Activated CD8-positive, alpha-beta T cell treated with anti-CD3 and anti-CD28 coated beads for 36 hours (primary cell): ENCODE data around the gene PRPH2. TPM values are rescaled to one million over a fixed set of nuclear protein-coding genes. Genes with fewer than 3 reads are reported as not detected.

ENCODE experiments used
- ATAC-seq: fragments of 200-7000 bp; cut with Tn5 transposase; one replicate; pipeline ENCODE4 v1.10.0; 2021; ENCODE audit warnings: mild to moderate bottlenecking, moderate library complexity
- CTCF ChIA-PET: fragments of 350-600 bp; sonication (Branson Sonifier 250); formaldehyde crosslinking; loops from one replicate; lab custom pipeline; 2021; ENCODE audit warnings: antibody characterized with exemption; lab: Charles Lee
- POLR2A ChIA-PET: fragments of 350-600 bp; sonication (Branson Sonifier 250); formaldehyde crosslinking; loops from one replicate; lab custom pipeline; 2021; ENCODE audit warnings: antibody characterized with exemption; lab: Charles Lee
- DNase-seq: peaks from one replicate; pipeline ENCODE4 v3.0.0-alpha.2; 2020
- H3K27ac Mint-ChIP-seq: one replicate; pipeline ENCODE4 v1.8.0; 2021; ENCODE audit warnings: mild to moderate bottlenecking, mixed read lengths
- H3K27me3 Mint-ChIP-seq: one replicate; pipeline ENCODE4 v1.8.0; 2021; ENCODE audit warnings: mixed read lengths
- H3K36me3 Mint-ChIP-seq: one replicate; pipeline ENCODE4 v1.8.0; 2021; ENCODE audit warnings: low read depth, mixed read lengths
- H3K4me1 Mint-ChIP-seq: one replicate; pipeline ENCODE4 v1.8.0; 2021; ENCODE audit warnings: low read depth, mixed read lengths
- H3K4me3 Mint-ChIP-seq: one replicate; pipeline ENCODE4 v1.8.0; 2021; ENCODE audit warnings: mild to moderate bottlenecking, moderate library complexity, mixed read lengths
- H3K9me3 Mint-ChIP-seq: one replicate; pipeline ENCODE4 v1.8.0; 2021; ENCODE audit warnings: mixed read lengths
- intact Hi-C: fragments of 100-400 bp; cut with micrococcal nuclease; formaldehyde crosslinking; loops from one replicate; pipeline ENCODE4 v1.10.0; 2022
- total RNA-seq, 2 experiments: library from RNA; stranded (reverse); gene quantifications; one replicate each; pipeline ENCODE4 v1.2.3, GENCODE V29; 2021
- TF ChIP-seq, protein P1 (sequence below): fragments of 200-600 bp; IDR thresholded peaks from one replicate; pipeline ENCODE4 v1.8.0; 2022; ENCODE audit warnings: antibody characterized with exemption, mild to moderate bottlenecking

The PRPH2 gene
- total RNA-seq, 2 experiments from 2014 or later = not detected

DNA sequence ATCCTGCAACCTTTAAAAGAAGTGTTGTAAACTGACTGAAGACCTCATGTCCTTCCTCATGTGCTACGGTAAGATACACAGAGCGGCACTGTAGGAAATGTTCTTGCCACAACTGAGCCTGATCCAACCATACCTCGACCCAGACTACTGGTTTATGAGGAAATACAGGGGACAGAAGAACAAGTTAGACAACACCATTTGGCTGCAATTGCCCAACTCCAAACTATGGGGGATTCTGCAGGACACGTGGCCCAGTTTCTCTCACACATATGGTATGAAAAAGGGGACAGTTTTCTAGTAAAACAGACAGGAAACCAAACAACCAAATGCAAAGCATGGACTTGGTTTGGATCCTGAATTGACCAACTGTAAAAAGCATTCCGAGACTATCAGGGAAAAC lies 10.5 kb downstream of the PRPH2 start:
- POLR2A ChIA-PET = no interaction called here
- CTCF ChIA-PET = no interaction called here
- ATAC-seq (no peak), DNase-seq (no peak)
- Mint-ChIP-seq H3K9me3 (peaks cover 8% of the 10 kb centered on the region), H3K27ac (no peak overlapping the region), H3K36me3 (no peaks in the 10 kb centered on the region), H3K4me3 (no peak overlapping the region), H3K4me1 (peaks cover 3% of the 10 kb centered on the region), H3K27me3 (no peaks in the 10 kb centered on the region)
- TF ChIP-seq, protein P1, sequence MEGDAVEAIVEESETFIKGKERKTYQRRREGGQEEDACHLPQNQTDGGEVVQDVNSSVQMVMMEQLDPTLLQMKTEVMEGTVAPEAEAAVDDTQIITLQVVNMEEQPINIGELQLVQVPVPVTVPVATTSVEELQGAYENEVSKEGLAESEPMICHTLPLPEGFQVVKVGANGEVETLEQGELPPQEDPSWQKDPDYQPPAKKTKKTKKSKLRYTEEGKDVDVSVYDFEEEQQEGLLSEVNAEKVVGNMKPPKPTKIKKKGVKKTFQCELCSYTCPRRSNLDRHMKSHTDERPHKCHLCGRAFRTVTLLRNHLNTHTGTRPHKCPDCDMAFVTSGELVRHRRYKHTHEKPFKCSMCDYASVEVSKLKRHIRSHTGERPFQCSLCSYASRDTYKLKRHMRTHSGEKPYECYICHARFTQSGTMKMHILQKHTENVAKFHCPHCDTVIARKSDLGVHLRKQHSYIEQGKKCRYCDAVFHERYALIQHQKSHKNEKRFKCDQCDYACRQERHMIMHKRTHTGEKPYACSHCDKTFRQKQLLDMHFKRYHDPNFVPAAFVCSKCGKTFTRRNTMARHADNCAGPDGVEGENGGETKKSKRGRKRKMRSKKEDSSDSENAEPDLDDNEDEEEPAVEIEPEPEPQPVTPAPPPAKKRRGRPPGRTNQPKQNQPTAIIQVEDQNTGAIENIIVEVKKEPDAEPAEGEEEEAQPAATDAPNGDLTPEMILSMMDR = no peak
- intact Hi-C loops = no loop called here

DNA sequence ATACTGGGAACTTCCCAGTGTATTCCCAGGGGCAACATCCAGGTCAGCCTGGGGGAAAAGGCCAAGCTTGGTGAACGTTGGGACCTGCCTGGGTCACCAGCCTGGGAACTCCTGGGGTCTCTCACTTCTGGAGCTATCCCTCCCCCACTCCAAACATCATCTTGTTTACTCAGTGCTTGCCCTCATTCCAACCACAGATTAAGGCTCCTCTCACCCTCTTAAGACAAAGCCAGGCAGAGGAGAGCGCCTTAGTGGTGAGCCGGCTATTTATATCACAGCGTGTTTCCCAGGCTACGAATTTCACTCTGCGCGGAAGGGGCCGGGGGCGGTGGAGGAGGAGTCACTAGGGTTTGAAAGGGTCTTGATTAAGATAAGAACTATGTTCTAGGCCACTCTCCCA lies 12.1 kb downstream of the PRPH2 start:
- intact Hi-C loops = no loop called here
- DNase-seq (peak; percentile 16), ATAC-seq (no peak)
- Mint-ChIP-seq H3K36me3 (no peaks in the 10 kb centered on the region), H3K4me3 (no peak overlapping the region), H3K27ac (no peak overlapping the region), H3K9me3 (peaks cover 8% of the 10 kb centered on the region), H3K4me1 (peaks cover 3% of the 10 kb centered on the region), H3K27me3 (no peaks in the 10 kb centered on the region)
- POLR2A ChIA-PET = no interaction called here
- TF ChIP-seq, protein P1 = no peak
- CTCF ChIA-PET = no interaction called here

DNA sequence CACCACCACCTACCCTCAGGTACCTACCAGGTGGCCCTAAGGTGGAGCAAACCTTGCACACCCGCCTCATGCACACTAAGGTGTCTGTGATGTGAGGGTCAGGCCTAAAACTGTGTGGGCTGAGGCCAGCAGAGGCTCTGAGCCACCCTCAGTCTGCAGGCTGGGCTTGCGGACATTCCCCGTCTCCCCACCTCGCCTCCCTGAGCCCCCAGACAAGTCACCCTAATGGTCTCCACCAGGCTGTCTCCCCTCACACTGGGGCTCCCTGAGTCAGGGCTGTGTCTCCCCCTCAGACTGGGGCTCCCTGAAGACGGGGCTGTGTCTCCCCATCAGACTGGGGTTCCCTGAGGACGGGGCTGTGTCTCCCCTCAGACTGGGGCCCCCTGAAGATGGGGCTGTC lies 12.5 kb downstream of the PRPH2 start:
- ATAC-seq = no peak
- Mint-ChIP-seq H3K36me3 (no peaks in the 10 kb centered on the region), H3K4me1 (peaks cover 3% of the 10 kb centered on the region), H3K4me3 (no peak overlapping the region), H3K9me3 (peaks cover 8% of the 10 kb centered on the region), H3K27me3 (no peaks in the 10 kb centered on the region), H3K27ac (no peak overlapping the region)
- intact Hi-C loops = no loop called here
- ChIA-PET POLR2A (interaction anchor here (1.3 kb wide), 1 partner anchor 13 kb away, joined by 4 read pairs; no protein-coding TSS in a partner anchor), CTCF (no interaction called here)
- TF ChIP-seq, protein P1 = no peak
- DNase-seq = no peak

DNA sequence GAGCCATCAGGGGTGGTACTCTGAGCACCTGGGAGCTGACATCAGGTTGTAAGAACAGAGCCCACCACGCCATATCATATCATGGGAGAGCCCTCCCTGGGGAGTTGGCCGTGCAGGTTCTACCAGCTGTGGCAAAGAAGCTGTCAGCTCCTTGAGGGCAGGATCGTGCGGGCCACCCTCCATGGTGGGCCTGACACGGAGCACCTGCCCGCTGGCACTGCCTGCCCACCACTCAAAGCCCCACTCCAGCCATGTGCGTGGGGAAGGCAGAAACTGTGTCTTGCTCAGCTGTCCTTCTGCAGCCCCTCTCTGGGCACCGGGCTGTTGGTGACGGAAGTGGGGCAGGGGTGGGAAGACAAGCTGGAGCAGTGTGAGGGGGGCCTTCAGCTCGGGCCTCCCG lies 14.3 kb downstream of the PRPH2 start:
- peaks cover 8% of the 10 kb centered on the region for H3K9me3 Mint-ChIP-seq
- no peak overlapping the region for H3K27ac Mint-ChIP-seq
- no peak overlapping the region for H3K4me3 Mint-ChIP-seq
- H3K36me3 Mint-ChIP-seq = no peaks in the 10 kb centered on the region
- H3K4me1 Mint-ChIP-seq = no peaks in the 10 kb centered on the region
- intact Hi-C loops = no loop called here
- no peak for ATAC-seq
- no peak for DNase-seq
- POLR2A ChIA-PET = interaction anchor here (0.7 to 0.9 kb wide), 2 partner anchors 10 to 272 kb away, joined by 3 read pairs; no protein-coding TSS in a partner anchor
- CTCF ChIA-PET = interaction anchor here (1.6 kb wide), 1 partner anchor 46 kb away, joined by 7 read pairs; no protein-coding TSS in a partner anchor
- H3K27me3 Mint-ChIP-seq = no peaks in the 10 kb centered on the region
- TF ChIP-seq, protein P1 = no peak

DNA sequence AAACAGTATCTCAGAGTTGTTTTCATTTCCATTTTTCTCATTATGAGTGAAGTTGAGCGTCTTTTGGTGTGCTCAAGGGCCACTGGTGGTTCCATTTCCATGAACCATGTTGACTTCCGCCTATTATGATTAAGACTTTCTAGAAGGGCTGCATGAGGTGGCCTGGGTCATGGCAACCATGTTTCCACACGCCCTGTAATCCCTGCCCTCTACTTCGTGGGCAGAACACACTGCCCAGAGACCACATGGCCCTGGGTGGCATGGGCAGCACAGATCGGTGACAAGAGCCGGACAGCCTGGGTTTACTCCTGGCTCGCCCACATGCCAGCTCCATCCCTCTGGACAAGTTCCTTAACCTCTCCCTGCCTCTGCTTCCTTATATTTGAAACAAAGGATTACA lies 14.8 kb downstream of the PRPH2 start:
- CTCF ChIA-PET = interaction anchor here (1.6 kb wide), 1 partner anchor 46 kb away, joined by 7 read pairs; no protein-coding TSS in a partner anchor
- Mint-ChIP-seq H3K4me1 (no peaks in the 10 kb centered on the region), H3K27ac (no peak overlapping the region), H3K36me3 (no peaks in the 10 kb centered on the region), H3K27me3 (no peaks in the 10 kb centered on the region), H3K9me3 (peaks cover 8% of the 10 kb centered on the region), H3K4me3 (no peak overlapping the region)
- no peak for DNase-seq
- POLR2A ChIA-PET = interaction anchor here (0.9 kb wide), 1 partner anchor 272 kb away, joined by 3 read pairs; no protein-coding TSS in a partner anchor
- intact Hi-C loops = no loop called here
- TF ChIP-seq, protein P1 = no peak
- no peak for ATAC-seq
